ENCODE measurements around the gene KRT6A.

Gene KRT6A

DNA sequence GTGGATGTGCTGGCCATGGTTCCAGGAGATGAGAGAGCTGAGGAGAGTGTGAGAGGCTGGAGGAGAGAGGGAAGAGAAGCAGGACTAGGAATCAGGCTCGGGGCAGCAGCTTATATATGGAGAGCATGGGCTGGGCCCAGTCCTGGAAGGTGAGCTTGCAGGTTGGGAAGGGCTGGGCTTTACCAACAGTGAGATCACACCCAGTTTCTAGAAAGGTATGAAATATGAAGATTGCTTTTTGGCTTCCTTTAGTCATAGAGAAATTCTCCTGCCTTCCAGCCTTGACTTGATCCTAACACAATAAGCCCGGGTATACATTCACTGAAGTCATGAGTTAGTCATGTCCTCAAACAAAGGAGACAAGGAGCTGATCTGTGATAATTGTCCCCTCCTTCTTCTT lies at the start of gene KRT6A:
TSS of gene KRT6A (minus strand) at position 86 of the 400 bp plus-strand sequence. CDS start at position 17, 69 bp downstream.
- no peak for DNase-seq (ENCODE audit: low read depth in 2 of 2)

DNA sequence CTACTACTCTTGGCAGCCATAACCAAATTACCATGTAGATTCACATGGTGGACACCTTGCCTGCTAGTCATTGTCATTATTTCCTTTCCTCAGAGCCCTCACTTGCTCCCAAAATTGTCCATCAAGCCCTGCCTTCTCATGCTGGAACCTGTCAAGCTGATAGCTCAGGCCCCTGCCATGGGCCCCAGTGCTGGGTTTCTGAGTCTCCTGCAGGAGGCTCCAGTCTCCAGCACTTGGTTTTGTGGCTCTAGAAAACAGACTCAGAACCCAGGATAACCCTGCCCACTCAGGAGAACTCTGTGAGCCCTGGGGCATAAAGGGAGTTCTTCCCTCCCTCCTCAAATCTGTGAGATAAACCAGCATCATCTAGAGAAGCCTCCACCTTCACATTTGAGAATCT lies 49.1 kb upstream of the KRT6A start:
- no peak for DNase-seq (ENCODE audit: low read depth in 2 of 2)

DNA sequence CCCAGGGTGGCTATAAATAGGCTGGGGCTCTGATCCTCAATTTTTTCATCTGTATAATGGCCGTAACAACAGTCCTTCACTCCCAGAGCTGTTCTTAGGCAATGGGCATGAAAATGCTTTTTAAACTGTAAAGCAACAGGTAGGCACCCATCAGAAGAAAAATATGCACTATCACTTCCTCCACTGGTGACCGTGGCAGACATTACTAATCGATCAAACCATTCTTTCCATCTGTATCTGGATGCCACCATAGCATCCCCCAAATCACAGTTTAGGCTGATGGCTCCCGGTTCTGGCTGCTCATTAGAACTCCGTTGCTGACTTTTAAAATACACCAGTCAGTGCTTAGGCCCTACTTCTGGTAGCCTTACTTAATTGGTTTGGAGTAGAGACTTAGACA lies 48.7 kb upstream of the KRT6A start:
- no peak for DNase-seq (ENCODE audit: low read depth in 2 of 2)

DNA sequence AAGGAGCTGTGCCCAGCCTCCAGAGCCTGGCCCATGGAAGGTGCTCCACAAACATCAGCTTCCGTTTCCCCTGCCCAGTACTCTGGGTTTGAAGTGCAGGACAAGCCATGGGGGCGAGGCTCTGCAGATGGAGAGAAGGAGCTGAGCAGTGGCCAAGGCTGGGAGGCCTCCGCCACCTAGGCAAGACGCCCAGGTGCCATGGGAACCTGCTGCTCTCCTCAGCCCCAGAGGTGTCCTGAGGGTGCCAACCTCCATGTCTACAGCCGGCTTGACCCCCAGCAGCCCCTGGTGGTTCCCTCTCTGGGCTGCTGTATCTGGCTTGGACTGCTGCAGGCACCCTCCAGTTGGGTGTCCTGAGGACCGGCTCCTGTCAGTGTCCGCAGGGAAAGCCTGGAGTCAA lies 47.5 kb upstream of the KRT6A start:
- DNase-seq (ENCODE audit: low read depth in 2 of 2) = no peak

DNA sequence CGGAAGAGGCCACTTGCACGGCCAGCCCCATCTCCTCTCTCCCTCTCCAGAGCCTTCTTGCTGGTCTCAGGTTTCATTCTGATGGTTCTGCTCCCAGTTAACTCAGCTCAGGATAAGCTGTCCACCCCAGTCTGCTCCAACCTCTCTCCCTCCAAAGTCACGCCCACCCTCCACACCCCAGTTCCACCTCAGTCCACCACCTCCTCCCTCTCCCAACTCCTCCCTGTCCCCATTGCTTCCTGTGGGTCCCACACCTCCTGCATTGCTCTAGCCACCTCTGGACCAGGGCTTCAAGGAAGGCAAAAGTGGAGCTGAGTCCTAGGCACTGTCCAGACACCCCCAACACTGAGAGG lies 46.7 kb upstream of the KRT6A start:
- no peak for DNase-seq (ENCODE audit: low read depth in 2 of 2)

DNA sequence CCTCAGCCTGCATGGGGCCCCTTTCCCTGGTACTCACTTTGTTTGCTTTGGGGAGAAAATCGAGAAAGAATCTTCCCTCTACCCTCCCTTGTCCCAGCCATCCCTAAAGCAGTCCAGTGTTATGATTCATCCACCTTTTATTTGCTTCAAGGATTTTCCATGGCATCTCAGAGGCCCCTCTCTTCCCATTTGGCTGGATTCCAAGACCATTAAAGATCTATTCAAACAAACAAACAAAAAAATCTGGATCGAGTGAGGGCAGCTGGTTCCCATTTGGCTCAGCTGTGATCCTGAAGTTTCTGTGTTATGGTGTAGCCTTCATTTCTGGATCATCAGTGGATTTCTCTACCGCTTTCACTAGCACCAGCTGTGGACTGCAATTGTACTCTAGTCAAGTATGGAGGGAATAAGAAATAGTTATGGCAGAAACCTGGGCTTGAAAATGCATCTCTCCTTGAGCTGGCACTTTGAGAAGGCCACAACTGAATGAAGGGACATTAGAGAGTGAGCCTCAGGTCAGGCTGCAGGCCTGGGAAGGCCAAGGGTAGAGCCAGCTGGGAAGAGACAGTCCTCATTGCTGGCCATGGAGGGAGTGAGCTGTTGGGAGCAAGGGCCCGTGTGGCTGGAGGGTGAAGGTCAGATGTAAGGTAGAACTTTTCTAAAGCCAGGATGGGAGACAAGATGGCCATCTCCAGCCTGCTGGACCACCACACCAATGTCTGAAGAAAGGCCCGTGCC lies 46.2 kb upstream of the KRT6A start:
- peak; percentile 67 to 70 for DNase-seq (ENCODE audit: low read depth in 2 of 2)

DNA sequence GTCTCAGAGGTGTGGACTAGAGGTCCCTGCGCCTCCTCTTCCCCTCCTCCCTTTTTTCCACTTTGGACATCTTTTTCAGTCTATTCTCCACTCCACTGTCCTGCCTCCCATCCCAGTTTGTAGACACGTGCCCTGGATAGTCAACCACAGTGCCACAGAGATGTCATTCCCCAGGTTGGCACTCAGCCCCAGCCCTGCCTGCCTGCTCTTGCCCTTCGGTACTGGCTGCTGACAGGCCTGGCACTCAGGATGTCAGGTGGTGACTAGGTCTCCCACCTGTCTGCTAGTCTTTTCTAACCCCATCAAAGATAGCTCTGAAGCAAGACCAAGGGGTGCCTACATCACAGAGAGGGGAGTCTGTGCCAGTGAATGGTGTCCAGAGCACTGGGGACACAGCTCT lies 44.0 kb upstream of the KRT6A start:
- DNase-seq (ENCODE audit: low read depth in 2 of 2) = no peak

DNA sequence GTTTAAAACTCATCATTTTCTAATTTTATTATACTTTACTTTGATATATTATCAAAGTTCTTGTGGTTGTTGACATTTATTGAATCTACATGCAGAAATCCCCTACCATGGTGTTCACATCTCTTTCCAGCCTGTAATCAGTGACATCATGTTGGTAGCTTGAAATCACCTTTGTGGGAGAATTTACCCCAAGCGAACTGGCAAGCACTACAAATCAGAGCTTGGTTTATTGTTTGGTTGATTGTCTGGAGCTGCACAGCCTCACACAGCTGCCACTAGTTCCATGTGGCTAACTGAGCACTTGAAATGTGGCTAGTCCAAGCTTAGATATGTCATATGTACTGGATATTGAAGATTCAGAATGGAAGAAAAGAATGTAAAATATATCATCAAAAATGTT lies 42.5 kb upstream of the KRT6A start:
- no peak for DNase-seq (ENCODE audit: low read depth in 2 of 2)

DNA sequence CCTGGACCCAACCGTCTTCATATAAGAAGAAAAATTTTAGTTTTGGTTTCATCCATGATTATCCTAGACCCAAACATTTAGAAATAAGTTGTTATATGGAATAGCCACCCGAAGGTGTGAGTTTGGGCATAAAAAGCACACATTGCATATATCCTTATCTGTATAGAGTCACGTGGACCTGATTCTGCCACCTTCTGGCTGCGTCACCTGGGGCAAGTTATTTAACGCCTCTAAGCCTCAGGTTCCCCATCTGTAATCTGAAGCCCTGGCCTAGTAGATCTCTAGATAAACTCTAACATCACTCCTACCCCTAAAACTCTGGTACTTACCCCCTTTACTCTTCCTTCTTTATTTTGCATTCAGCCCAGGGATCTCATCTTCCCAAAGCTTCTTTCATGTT lies 41.4 kb upstream of the KRT6A start:
- no peak for DNase-seq (ENCODE audit: low read depth in 2 of 2)

DNA sequence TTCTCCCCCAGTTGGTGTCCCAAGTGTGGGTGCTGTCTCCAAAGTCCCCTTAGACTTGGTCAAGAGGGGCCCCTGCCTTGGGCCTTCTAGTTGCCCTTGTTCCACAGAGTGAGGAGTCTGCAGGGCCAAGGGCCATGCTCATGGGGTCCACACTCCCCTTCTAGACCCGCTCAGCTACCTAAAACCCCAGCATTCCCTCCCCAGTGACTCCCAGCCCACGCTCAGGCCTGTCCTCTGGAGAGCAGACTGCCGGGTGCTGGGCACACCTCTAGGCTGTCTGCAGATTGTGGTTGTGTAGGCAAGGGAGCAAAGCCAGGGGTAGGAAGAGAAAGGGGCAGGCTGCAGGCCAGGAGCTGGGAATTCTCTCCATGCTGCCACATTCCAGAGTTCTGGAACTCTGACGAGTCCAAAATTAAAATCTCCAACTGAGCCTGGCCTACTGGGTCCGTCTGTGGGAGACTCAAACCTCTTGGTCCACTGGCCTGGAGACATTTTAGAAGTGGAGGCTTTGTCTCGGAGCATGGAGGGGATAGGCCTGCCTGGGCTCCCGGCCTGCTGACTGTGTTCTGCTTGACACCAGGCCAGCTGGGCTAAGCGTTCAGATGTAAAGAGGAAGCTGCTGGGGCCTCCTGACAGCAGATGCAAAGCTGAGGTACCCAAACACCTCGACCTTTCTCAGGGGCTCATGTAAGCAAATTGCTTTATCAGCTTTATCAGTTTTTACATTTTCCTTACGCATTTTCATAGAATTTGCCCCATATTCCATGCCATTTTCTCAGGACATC lies 40.8 kb upstream of the KRT6A start:
- no peak for DNase-seq (ENCODE audit: low read depth in 2 of 2)

DNA sequence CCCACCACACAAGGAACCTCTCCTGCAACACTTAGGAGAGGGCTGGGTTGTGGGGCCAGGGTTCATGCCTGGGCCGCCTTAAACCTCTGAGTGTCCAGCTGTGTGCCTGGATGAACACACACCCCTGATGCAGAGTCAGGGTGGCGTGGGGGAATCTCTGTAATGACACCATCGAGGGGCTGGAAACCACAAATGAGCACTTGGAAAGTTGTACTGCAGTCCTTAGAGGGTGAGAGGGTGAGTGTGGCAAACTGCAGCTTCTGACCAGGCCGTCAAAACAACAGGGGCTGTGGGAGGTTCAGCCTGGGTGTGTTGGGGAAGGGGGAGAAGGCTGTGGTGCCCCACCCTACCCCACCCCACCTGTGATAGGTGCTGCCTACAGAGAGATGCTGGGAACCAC lies 39.6 kb upstream of the KRT6A start:
- DNase-seq (ENCODE audit: low read depth in 2 of 2) = no peak

DNA sequence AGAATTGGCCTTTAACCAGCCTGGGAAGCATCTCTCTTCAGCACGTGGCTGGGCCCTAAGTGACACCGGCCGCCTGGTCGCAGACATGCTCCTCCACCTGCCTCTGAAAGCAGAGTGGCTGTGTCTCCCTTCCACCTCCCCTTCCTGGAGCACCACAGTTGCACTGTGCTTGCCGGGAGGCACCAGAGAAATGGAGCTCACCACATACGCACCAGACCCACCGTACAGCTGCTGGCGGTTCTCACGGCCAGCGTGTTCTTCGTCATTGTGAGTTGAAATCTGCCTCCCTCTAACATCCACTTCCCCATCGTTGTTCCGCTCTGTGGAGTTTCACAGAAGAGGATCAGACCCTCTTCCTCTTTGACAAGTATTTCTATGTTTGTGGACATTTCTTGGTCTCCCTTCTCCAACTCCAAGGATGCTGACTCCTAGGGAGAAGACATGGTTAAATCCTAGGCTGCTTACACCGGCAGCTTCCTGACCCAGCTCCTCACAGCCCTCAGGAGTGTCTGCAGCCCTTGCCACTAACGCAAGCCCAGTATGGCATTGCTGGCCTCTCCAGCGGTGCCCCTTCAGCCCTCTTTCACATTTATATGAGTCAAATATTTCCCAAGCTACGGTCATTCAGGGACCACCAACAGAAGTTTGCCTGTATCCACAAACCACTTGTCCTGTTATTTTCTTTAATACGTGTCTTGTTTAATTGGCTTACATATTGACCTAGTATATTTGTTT lies 38.7 kb upstream of the KRT6A start:
- DNase-seq (ENCODE audit: low read depth in 2 of 2) = no peak

DNA sequence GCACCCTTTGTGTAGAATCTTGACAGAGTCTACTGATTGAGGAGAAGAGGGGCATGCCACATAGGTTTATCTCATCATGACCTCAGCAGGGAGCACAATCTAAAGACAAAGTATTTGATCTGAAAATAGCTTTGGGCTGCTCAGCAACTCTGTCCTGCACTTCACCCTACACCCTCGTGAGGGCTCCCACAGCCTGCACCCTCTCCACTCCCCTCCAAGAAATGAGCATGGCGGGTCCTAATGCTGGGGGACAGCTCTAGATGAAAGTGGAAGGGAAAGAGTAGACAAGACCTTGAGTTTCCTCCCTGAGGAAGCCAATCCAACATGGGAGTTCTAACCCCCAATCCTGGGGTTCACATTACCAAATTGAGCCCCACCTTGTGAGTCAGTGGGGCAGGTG lies 37.8 kb upstream of the KRT6A start:
- no peak for DNase-seq (ENCODE audit: low read depth in 2 of 2)

DNA sequence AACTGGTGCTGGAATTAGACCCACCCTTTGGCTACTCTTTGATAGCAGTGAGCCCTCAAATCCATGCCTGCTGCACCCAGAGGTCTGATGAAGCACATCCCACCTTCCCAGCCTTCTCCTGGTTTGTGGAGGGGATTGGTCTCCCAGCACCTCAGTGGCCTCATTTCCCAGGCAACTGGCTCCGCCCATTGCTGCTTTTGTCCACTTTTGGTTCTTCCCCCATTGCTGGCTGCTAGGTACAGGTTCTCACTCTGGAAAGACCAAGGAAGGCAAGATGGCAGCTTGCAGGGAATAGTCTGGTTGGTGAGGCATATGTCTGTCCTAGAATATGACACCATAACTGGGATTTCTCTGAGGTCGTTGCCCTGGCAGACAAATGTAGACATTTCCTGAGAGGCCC lies 37.3 kb upstream of the KRT6A start:
- DNase-seq (ENCODE audit: low read depth in 2 of 2) = no peak

DNA sequence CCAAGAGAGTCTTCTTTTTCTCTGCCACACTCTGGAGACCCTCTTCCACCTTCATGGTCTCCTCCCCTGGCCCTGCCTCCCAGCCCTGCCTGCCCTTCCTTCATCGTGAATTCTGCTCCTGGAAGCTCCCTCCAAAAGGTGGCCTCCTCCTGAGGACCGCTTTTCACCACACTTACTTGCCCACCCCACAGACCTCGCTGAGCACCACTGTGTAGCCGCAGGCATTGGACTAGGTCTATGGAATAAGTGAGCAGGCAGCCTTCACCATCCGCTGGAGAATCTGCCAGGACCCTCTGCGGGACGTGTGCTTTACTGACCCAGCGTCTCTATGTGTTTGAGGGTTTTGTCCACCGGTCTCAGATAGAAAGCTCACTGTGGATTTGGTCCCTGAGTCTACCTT lies 36.8 kb upstream of the KRT6A start:
- DNase-seq (ENCODE audit: low read depth in 2 of 2) = no peak

DNA sequence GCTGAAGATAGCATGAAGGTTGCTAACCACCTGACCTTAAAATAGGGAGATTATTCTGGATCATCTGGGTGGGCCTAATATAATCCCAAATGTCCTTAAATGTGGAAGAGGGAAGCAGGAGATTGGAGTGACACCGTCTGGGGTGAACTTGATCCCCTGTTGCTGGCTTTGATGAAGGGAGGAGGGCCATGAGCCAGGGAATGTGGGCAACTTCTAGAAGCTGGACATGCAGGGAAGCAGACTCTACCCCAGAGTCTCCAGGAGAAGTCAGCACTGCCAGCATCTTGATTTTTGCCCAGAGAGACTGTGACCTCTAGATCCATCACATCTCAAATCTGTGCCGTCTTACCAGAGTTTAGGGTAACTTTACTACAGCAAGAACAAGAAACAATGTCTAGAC lies 36.4 kb upstream of the KRT6A start:
- DNase-seq (ENCODE audit: low read depth in 2 of 2) = no peak

DNA sequence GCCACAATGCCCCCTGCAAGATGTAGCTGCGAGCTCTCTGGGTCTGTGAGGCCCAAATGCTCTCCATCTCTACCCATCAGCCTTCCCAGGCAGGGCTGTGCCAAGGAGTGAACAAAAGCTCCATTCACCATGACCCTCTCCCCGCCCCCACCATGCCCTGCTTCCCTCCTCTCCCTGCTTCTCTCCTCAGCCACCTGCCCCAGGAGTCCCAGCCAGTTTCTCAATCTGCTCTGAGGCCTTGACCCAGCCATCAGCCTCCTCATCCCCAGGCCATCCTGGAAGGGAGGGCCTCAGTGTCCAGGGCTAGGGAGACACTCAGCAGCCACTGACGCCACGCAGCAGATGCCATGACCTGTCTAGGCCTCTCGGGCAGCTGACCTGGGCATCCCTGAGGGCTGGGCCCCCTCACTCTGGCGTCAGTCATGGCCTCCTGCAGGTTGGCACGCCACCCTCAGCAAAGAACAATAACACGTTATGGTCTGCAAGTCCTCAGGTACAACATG lies 35.6 kb upstream of the KRT6A start:
- no peak for DNase-seq (ENCODE audit: low read depth in 2 of 2)

DNA sequence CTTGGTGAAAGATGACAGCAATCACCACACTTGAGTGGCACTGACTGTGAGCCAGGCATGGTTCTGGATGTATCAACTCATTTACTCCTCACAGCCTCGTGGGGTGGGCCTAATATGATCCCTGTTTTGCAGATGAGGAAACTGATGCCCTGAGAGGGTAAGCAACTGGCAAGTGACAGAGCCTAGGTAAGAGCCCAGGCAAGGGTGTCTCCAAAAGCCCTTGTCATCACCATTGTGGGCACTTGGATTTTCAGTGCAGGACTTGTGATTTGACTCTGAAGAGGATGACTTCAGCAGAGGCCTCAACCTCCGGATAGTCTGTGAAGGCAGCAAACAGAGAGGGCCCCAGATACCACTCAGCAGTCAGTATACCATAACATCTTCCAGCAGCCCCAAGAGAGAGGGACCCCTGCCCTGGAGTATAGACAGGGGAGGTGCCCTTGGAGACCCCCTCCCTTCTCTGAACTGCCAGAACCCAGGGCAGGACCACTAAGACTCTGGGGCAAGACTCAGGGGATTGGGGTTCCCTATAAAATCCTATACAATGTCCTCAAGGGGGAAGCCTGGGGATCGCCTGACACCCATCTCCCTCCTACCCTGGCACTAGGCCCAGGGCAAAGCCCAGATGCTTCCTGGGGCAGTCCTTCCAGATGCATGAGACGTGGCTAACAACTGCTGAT lies 34.2 kb upstream of the KRT6A start:
- DNase-seq (ENCODE audit: low read depth in 2 of 2) = no peak

DNA sequence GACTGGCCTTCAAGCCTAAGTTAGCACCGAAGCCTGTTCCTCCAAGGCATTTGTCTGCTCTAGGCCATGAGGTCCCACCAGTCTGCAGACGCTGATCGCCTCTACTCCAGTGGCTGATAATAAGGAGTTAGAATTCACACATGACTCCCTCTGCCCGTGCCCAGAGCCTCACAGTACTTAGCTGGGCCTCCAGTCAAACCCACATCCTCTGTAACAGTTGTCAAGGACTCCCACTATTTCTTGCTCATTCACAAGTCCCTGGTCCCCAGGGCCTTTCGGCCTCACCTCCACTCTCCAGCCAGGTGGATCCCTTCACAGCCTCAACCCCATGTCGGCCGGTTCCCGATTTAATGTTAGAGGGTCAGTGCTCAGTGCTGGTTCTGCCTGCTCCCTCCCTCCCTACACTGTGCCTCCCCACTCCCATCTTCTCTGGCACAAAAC lies 33.5 kb upstream of the KRT6A start:
- no peak for DNase-seq (ENCODE audit: low read depth in 2 of 2)

DNA sequence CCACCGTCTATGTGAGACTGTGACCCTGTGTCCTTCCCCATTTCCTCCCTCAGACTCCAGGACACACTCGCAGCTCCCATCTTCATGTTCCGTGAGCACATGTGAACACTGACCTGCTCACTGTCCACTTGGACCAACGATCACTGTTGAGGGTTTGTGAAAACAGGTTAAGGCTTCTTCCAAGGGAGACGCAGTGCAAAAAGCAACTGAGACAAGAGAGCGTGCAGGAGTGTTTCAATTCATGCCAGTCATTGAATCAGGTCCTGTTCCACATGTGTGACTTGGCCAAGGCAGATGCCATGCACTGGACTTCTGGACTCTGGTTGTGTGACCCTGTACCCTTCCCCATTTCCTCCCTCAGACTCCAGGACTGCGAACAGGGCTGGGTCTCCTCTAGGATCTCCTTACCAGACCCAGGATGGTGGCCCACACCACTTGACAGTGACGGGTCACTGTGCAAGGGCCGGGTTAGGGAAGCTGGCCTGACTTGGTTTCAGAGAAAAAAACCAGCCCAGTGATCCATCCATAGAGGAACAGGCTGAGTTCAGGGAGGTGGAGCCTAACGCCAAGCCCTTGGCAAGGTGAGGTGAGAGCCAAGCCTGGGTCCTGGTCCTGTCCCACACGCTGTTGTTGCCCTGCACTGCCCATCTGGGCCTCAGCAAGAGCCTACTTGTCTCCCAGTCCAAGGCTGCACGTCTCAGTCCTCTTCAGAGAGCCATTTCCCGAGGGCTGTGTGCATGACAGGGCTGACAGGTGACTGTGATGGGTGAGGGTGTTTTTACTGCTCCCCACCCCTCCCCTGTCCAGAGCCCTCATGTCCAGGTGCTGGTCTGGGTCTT lies 32.8 kb upstream of the KRT6A start:
- no peak for DNase-seq (ENCODE audit: low read depth in 2 of 2)
